ENCODE data around the gene KRT2. TPM values are rescaled to one million over a fixed set of nuclear protein-coding genes. Genes with fewer than 3 reads are reported as not detected.

Gene KRT2
- total RNA-seq, 1 donor from 2014 or later, result not detected

DNA sequence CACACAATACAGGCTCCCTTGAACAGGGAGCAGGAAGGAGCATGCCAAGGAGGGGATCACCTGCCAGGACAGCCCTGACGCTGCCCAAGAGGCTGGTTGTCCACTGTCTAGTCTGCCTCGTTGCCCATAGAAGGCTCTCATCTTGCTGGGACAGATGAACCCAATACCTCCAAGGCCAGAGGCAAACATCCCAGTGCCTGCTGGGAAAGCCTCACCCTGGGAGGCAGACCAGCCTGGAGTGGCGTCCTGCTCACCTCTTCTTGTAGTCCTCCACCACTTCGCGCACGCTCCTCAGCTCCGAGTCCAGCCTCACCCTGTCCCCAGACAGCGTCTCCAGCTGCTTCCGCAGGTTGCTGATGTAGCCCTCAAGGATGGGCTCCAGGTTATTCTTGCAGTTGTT, 36.1 kb downstream of the KRT2 start:
- no peak for DNase-seq (ENCODE audit: low spot score)

DNA sequence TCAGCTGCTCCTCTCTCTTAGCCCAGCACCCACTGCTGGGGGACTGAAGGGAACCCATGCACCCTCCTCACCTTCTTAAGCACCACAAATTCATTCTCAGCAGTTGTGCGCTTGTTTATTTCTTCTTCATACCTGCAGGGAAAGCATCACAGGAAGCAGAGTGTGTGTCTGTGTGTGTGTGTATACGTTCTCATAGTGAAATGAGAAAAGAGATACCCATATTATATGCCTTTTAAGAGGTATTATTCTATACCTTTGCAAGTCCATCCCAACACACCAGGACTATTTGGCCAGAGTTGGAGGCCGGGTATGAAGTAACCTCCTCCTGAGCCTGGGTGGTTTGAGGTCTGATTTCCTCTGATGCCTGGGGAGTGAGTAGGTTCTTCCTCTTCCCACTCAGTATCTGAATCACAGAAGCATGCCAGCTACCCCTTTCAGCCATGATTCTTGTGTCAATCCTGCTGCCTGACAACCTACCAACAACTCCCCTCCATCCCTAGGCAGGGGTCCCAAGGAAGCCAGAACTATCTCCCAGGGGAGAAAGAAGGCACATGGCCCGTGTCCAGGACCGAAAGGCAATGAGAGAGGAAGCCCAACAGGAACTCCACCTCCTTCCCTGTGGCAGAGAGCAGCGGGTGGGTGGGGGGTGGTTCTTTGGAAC, 36.7 kb downstream of the KRT2 start:
- no peak for DNase-seq (ENCODE audit: low spot score)

GRCh38 chr12:52614381-52615207, 37.4 kb downstream of the KRT2 start:
- no peak for DNase-seq (ENCODE audit: low spot score)

- DNase-seq (ENCODE audit: low spot score), result no peak
Measured at GRCh38 chr12:52613384-52614030, 38.5 kb downstream of the KRT2 start.

GRCh38 chr12:52612431-52613383, 39.3 kb downstream of the KRT2 start:
- peak; percentile 13 for DNase-seq (ENCODE audit: low spot score)

- peak; percentile 23 for DNase-seq (ENCODE audit: low spot score)
Measured at GRCh38 chr12:52611080-52611468, 40.9 kb downstream of the KRT2 start.

GRCh38 chr12:52608826-52609630, 43.0 kb downstream of the KRT2 start:
- DNase-seq (ENCODE audit: low spot score), result peak; percentile 23

DNA sequence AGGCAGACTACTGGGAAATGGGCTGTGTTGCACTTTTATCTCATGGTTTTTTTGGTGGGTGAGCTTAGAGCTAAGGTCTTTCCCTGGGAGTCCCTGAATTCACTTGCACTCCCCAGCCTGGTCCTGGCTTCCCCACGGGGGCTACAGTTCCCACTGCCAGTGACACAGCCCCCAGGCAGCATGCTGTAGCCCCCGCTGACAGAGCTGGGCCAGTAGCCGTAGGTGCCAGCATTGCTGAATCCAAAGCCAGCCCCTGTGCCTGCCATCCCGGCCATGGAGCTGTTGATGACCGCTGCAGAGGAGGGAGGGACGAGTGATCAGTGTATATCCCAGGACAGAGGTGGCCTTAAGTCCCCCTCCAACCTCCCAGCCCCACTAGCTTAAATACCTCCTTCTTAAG, 43.9 kb downstream of the KRT2 start:
- DNase-seq (ENCODE audit: low spot score), result peak; percentile 14

- DNase-seq (ENCODE audit: low spot score), result no peak
Measured at GRCh38 chr12:52607314-52607713, 44.7 kb downstream of the KRT2 start.

- DNase-seq (ENCODE audit: low spot score), result peak; percentile 6
Measured at GRCh38 chr12:52606581-52607218, 45.3 kb downstream of the KRT2 start.

DNA sequence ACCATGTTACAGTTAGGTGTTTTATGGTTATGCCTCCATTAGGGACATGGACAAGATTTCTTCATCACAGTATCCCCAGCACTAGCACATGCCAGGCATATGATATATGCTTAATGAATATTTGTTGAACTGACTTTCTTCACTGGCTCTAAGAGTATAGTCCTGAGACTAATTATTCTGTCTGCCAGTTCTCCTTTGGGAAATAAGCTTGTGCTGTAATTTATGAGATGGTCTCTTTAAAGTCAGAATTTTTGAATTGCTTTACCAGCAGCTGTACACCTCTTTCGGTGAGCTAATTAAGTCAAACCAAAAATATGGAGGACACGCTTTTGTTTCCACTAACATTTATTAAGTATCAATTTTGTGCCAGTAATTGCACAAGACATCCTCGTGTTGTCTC, 45.9 kb downstream of the KRT2 start:
- no peak for DNase-seq (ENCODE audit: low spot score)

- DNase-seq (ENCODE audit: low spot score), result no peak
Measured at GRCh38 chr12:52605542-52605941, 46.5 kb downstream of the KRT2 start.

DNA sequence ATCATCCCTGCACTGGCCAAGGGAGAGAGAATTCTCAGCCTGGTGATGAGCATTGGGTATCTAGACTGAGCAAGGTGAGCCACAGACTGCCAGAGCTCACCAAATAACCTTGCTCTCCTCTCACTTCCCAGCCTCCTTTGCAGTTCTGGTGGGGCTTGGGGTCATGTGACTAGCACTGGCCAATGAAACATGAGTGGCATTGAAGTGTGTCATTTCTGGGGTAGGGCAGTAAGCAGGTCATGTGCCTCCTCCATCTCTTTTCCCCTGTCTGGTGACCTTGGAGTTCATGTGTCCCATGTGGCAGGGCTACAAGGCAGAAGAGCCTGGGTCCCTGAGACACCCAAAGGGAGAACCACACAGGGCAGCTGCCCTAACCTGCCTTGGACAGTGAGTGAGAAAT, 47.2 kb downstream of the KRT2 start:
- DNase-seq (ENCODE audit: low spot score), result peak; percentile 10

DNA sequence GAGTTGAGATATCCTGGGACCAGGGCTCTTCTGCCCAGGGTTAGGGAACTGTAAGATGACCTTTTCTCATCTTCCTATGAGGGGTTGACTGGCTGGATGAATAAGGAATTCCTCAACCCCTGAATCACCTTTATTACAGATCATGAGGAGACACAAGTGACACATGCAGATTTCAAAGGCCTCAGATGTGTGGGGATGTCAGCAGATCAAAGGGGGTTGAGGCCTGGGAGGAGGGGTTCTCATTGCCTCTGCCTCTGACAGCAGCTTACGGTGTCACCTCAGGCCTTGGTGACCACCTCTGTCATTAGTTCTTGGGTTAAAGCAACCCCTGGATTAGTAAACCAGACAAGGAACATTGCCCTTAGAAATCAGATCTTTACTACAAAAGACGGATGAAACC, 48.7 kb downstream of the KRT2 start:
- no peak for DNase-seq (ENCODE audit: low spot score)

- peak; percentile 19 for DNase-seq (ENCODE audit: low spot score)
Measured at GRCh38 chr12:52602552-52602951, 49.5 kb downstream of the KRT2 start.

DNA sequence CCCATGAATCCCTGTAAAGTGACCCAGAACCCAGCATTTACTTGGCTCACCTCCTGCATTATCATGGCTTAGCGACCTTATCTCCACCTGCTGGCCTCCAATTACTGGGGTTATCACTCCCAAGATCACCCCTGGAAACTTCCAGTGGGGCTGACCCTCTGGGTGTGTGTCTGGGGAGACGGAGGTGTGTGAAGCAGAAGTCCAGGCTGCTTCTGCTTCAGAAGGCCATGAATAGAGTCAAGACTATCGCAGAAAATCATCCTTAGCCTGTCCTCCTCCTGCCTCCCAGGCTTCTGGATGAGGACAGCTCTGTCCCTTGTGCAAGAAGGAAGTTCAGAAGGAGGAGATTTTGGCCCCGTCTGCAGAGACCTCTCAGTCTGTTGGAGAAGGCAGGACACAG, 50.3 kb downstream of the KRT2 start:
- DNase-seq (ENCODE audit: low spot score), result peak; percentile 24

DNA sequence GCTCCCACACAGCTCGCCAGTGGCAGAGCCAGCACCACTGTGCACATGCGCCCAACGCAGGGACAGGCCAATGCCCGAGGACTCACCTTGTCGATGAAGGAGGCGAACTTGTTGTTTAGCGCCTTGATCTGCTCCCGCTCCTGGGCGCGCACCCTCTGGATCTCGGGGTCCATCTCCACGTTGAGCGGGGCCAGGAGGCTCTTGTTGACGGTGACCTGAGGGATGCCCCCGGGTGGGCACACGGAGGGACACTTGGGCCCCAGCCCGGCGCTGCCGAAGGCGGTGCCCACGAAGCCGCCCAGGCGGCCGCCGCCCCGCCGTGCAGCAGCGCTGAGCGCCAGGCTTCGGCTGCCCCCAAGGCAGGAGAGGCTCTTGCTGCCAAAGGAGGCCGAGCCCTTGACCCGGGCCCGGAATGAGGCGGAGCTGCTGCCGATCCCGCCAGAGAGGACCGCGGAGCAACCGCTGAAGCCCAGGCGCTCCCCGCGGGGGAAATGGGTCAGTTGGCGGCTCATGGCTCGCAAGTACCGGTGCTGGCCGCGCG, 51.0 kb downstream of the KRT2 start, which contains the start of gene KRT72:
KRT72 (minus strand) TSS at position 523 of the 541 bp plus-strand sequence; CDS start at position 512, 11 bp downstream.
- peak; percentile 38 for DNase-seq (ENCODE audit: low spot score)

GRCh38 chr12:52600475-52600874, 51.5 kb downstream of the KRT2 start:
- DNase-seq (ENCODE audit: low spot score), result no peak

DNA sequence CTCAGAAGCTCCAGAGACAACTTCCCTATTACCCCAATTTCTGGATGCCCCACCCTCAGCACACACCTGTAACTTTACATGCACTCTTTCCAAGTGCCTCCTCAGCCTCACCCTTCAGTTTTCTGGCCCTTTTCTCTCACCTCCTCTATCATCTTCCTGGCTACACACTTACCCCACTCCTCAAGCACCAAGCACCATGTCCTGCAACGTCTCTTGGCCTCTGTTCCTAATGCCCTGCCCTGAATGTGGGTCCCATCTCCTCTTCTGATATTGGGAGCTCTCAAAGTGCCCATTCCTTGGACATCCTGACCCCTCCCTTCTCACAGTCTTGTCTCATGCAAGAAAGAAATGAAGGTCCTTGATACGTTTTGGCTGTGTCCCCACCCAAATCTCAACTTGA, 51.9 kb downstream of the KRT2 start:
- DNase-seq (ENCODE audit: low spot score), result peak; percentile 26

GRCh38 chr12:52598966-52599365, 53.0 kb downstream of the KRT2 start:
- no peak for DNase-seq (ENCODE audit: low spot score)

All from ureter (tissue), 1 donor.